GM23248 (cell line): Measurements from ENCODE around the gene ACSS1.

Source experiments
- EZH2 ChIP-seq: fragments of 200-600 bp; sonication (generic); IDR thresholded peaks from 2 replicates; pipeline ENCODE4 v1.6.1; 2018; ENCODE audit warnings: antibody characterized with exemption, mild to moderate bottlenecking; ENCODE audit not compliant: insufficient read depth, poor library complexity, severe bottlenecking
- EZH2phosphoT487 ChIP-seq: fragments of 200-600 bp; sonication (generic); IDR thresholded peaks from 2 replicates; pipeline ENCODE4 v1.6.1; 2018; ENCODE audit warnings: antibody characterized with exemption, moderate library complexity, mild to moderate bottlenecking, low read depth; ENCODE audit not compliant: insufficient read depth

DNA sequence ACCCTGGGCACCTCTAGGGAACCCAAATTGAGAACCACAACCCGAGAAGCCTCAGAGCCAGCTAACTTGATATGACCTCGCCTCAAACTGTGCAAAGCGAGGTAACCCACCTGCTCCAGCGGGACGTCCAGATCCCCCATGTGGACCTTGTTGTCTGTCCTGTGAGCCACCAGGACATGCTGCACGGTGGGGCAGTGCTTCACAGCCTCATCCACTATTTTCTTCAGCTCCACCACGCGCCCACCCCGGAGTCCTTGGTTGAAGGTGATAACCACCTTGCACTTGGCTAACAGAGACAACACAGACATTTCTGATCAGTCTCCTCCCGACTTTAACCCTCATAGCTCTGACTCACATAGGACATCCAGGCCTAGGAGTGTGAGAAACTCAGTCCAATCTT, 34.6 kb downstream of the ACSS1 start:
- no peak for TF ChIP-seq EZH2phosphoT487
- TF ChIP-seq EZH2 = no peak
